Mammary epithelial cell (primary cell): ENCODE data around the gene GPER1.

Source experiments
- EZH2 ChIP-seq: IDR thresholded peaks from 2 replicates; pipeline ENCODE4 v1.6.1; 2012; ENCODE audit warnings: low read length, inconsistent platforms, borderline replicate concordance
- TF ChIP-seq, protein P1 (sequence below), 2 donors: IDR thresholded peaks in 1 of 2; conservative IDR thresholded peaks in 1 of 2; 2 replicates each; pipeline ENCODE4 v1.5.1; 2011 to 2012; ENCODE audit warnings: inconsistent platforms in 2 of 2, low read length in 2 of 2, mild to moderate bottlenecking in 2 of 2, control low read depth in 1 of 2, low read depth in 1 of 2; ENCODE audit not compliant: insufficient read depth in 1 of 2; ENCODE audit errors: extremely low read depth in 1 of 2

DNA sequence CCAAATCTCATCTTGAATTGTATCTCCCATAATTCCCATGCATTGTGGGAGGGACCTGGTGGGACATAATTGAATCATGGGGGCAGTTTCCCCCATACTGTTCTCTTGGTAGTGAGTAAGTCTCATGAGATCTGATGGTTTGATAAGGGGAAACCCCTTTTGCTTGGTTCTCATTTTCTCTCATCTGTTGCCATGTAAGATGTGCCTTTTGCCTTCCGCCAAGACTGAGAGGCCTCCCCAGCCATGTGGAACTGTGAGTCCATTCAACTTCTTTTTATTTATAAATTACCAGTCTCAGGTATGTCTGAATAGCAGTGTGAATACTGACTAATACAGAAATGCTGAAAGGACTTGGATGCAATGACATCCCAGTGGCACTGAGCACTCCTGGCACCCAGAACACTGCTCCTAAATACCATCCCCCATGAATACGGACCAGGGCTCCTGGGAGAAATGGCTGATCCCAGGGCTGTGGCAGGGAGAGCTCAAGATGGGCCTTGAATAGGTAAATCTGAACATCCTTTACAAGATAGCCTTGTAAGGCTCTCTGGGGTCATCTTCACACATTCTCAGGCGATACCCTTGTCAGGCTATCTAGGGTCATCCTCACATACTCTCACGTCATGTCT lies 52.7 kb downstream of the GPER1 start:
- TF ChIP-seq, protein P1, sequence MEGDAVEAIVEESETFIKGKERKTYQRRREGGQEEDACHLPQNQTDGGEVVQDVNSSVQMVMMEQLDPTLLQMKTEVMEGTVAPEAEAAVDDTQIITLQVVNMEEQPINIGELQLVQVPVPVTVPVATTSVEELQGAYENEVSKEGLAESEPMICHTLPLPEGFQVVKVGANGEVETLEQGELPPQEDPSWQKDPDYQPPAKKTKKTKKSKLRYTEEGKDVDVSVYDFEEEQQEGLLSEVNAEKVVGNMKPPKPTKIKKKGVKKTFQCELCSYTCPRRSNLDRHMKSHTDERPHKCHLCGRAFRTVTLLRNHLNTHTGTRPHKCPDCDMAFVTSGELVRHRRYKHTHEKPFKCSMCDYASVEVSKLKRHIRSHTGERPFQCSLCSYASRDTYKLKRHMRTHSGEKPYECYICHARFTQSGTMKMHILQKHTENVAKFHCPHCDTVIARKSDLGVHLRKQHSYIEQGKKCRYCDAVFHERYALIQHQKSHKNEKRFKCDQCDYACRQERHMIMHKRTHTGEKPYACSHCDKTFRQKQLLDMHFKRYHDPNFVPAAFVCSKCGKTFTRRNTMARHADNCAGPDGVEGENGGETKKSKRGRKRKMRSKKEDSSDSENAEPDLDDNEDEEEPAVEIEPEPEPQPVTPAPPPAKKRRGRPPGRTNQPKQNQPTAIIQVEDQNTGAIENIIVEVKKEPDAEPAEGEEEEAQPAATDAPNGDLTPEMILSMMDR (conservative IDR thresholded peaks at IDR 0.05 in 1 of 2, IDR thresholded peaks at IDR 0.05 in 1 of 2; ENCODE audit: extremely low read depth in 1 of 2, insufficient read depth in 1 of 2, low read depth in 1 of 2, low read length in 2 of 2) = no peak
- TF ChIP-seq EZH2 = no peak
